ENCODE data around the gene TMCO5A. TPM values are rescaled to one million over a fixed set of nuclear protein-coding genes. Genes with fewer than 3 reads are reported as not detected.
A peak's percentile ranks its signal among the peaks of the same experiment; 100 is the strongest.

The TMCO5A gene
- not detected in 2 replicates for total RNA-seq

DNA sequence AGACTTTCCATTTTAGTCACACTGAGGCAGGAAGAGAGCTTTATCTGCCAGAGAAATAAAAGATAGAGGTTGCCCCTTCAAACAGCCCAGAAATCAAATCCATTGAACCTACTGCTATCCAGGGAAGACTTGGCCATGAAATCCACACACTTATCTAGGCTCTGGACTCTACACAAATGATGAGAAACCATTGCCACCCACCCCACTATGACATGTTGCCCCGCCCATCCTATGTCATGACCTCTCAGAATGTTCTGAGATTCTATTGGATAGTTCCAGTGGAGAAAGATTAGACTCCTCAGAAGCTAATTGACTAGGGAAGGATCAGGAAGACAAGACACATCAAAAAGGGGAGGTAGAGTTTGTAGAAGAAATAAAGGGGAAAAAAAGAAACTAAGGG is at the start of gene TMCO5A:
TMCO5A (plus strand) TSS at position 301 of the 400 bp plus-strand sequence. CDS start 1,684 bp downstream, outside the sequence.
- TF ChIP-seq, protein P1, sequence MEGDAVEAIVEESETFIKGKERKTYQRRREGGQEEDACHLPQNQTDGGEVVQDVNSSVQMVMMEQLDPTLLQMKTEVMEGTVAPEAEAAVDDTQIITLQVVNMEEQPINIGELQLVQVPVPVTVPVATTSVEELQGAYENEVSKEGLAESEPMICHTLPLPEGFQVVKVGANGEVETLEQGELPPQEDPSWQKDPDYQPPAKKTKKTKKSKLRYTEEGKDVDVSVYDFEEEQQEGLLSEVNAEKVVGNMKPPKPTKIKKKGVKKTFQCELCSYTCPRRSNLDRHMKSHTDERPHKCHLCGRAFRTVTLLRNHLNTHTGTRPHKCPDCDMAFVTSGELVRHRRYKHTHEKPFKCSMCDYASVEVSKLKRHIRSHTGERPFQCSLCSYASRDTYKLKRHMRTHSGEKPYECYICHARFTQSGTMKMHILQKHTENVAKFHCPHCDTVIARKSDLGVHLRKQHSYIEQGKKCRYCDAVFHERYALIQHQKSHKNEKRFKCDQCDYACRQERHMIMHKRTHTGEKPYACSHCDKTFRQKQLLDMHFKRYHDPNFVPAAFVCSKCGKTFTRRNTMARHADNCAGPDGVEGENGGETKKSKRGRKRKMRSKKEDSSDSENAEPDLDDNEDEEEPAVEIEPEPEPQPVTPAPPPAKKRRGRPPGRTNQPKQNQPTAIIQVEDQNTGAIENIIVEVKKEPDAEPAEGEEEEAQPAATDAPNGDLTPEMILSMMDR (IDR thresholded peaks at IDR 0.05; ENCODE audit: insufficient read depth, low read length, poor library complexity, severe bottlenecking), result no peak
- no peak within 1 kb of the TSS for H3K4me3 ChIP-seq (ENCODE audit: low read depth, low read length)
- DNase-seq (ENCODE audit: low read depth), result no peak
- H3K36me3 ChIP-seq (ENCODE audit: control insufficient read depth, insufficient read depth, low read length), result no peaks in the 10 kb centered on the region
- no peaks in the 10 kb centered on the region for H3K27me3 ChIP-seq (ENCODE audit: control insufficient read depth, insufficient read depth, low read length)

GRCh38 chr15:37885651-37886050 is 48.8 kb upstream of the TMCO5A start:
- no peak for DNase-seq (ENCODE audit: low read depth)
- H3K27me3 ChIP-seq (ENCODE audit: control insufficient read depth, insufficient read depth, low read length), result no peaks in the 10 kb centered on the region
- no peaks in the 10 kb centered on the region for H3K36me3 ChIP-seq (ENCODE audit: control insufficient read depth, insufficient read depth, low read length)
- TF ChIP-seq, protein P1 (IDR thresholded peaks at IDR 0.05; ENCODE audit: insufficient read depth, low read length, poor library complexity, severe bottlenecking), result no peak
- H3K4me3 ChIP-seq (ENCODE audit: low read depth, low read length), result no peak overlapping the region

DNA sequence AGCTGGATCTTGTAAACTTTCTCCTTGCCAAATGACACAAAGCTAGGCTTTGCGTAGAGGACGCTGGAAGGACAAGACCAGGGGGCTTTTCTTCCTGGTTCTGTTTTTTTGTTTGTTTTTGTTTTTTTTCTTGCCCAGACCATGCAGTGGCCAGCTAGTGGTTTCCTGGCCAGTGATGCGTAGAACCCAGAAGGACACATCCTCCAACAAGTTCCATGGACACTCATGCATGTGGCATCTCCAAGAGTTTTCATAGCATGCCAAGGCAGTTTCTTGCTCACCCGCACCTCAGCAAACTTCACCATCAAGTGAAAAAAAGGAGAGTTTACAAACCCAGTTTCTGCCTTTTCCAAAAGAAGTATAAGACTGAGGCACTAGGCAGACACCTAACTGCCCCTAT is 46.1 kb upstream of the TMCO5A start:
- Histone ChIP-seq H3K4me3 (ENCODE audit: low read depth, low read length) (no peak overlapping the region), H3K27me3 (ENCODE audit: control insufficient read depth, insufficient read depth, low read length) (no peaks in the 10 kb centered on the region), H3K36me3 (ENCODE audit: control insufficient read depth, insufficient read depth, low read length) (no peaks in the 10 kb centered on the region)
- TF ChIP-seq, protein P1 (IDR thresholded peaks at IDR 0.05; ENCODE audit: insufficient read depth, low read length, poor library complexity, severe bottlenecking), result no peak
- DNase-seq (ENCODE audit: low read depth), result no peak

- H3K27me3 ChIP-seq (ENCODE audit: control insufficient read depth, insufficient read depth, low read length), result no peaks in the 10 kb centered on the region
- TF ChIP-seq, protein P1 (IDR thresholded peaks at IDR 0.05; ENCODE audit: insufficient read depth, low read length, poor library complexity, severe bottlenecking), result peak; percentile 93
- H3K36me3 ChIP-seq (ENCODE audit: control insufficient read depth, insufficient read depth, low read length), result no peaks in the 10 kb centered on the region
- DNase-seq (ENCODE audit: low read depth), result no peak
- H3K4me3 ChIP-seq (ENCODE audit: low read depth, low read length), result no peak overlapping the region
These were observed 42.6 kb upstream of the TMCO5A start for GRCh38 chr15:37891766-37892368.

DNA sequence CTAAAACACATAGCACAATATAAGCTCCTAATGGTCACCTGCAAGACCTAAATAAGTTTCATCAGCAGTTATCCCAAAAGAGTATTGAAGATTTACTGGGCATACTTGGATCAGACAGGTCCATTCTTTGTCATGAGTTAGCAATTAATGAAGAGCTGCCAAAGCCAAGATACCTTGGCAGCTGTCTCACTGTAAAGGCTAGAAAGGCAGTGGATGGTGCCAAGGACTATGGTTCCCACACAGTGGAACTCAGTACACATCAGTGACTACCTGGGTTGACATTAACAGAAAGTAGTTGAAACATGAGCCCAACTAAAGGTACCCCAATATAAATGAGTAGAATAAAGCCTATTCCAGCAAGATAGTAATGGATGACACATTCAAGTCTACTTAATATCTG is 41.1 kb upstream of the TMCO5A start:
- TF ChIP-seq, protein P1 (IDR thresholded peaks at IDR 0.05; ENCODE audit: insufficient read depth, low read length, poor library complexity, severe bottlenecking), result no peak
- DNase-seq (ENCODE audit: low read depth), result no peak

DNA sequence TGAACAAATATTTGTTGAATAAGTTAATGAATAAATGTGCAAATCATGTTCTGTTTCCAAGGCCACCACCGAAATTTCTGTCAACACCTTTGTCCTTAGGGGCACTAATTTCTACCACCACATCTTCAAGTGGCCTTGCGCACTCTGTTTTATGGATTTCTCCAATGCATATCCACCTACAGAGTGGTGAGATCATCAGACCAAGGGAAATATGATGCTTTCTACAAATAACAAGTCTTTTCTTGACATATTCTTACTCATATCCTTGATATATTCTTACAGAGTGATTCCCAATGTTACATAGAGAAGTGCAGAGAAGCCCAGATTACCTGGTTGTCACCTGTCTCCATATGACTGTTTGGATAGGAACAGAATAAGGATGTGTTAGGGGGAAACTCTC is 36.1 kb upstream of the TMCO5A start:
- no peak for DNase-seq (ENCODE audit: low read depth)
- TF ChIP-seq, protein P1 (IDR thresholded peaks at IDR 0.05; ENCODE audit: insufficient read depth, low read length, poor library complexity, severe bottlenecking), result no peak
- Histone ChIP-seq H3K4me3 (ENCODE audit: low read depth, low read length) (no peak overlapping the region), H3K36me3 (ENCODE audit: control insufficient read depth, insufficient read depth, low read length) (no peaks in the 10 kb centered on the region), H3K27me3 (ENCODE audit: control insufficient read depth, insufficient read depth, low read length) (no peaks in the 10 kb centered on the region)

More for the DNA sequence above, 41.1 kb upstream of the TMCO5A start:
- Histone ChIP-seq H3K27me3 (ENCODE audit: control insufficient read depth, insufficient read depth, low read length) (no peaks in the 10 kb centered on the region), H3K4me3 (ENCODE audit: low read depth, low read length) (no peak overlapping the region), H3K36me3 (ENCODE audit: control insufficient read depth, insufficient read depth, low read length) (no peaks in the 10 kb centered on the region)

All from kidney epithelial cell (primary cell).